DOHH2 (cell line): ENCODE data around the gene EXOSC1.
A peak's percentile ranks its signal among the peaks of the same experiment; 100 is the strongest.

Experiments
- H3F3A ChIP-seq: fragments of 200-600 bp; sonication (generic), shearing (Covaris generic); 2 replicates; pipeline ENCODE4 v1.6.0; 2016; ENCODE audit warnings: antibody characterized with exemption, mild to moderate bottlenecking; ENCODE audit not compliant: control insufficient read depth, insufficient read depth
- H3K27ac ChIP-seq: fragments of 200-600 bp; sonication (generic); 2 replicates; pipeline ENCODE4 v1.5.1; 2014; ENCODE audit warnings: low read depth, mild to moderate bottlenecking, low read length, moderate library complexity
- H3K27me3 ChIP-seq: fragments of 200-600 bp; sonication (generic); 2 replicates; pipeline ENCODE4 v1.6.1; 2014; ENCODE audit warnings: mild to moderate bottlenecking, low read length, mixed read lengths; ENCODE audit not compliant: control insufficient read depth
- H3K36me3 ChIP-seq: fragments of 200-600 bp; sonication (generic); 2 replicates; pipeline ENCODE4 v1.6.1; 2014; ENCODE audit warnings: mild to moderate bottlenecking, low read length, moderate library complexity, mixed read lengths; ENCODE audit not compliant: control insufficient read depth
- H3K4me1 ChIP-seq: fragments of 200-600 bp; sonication (generic); 2 replicates; pipeline ENCODE4 v1.6.1; 2014; ENCODE audit warnings: mild to moderate bottlenecking, low read length, mixed read lengths; ENCODE audit not compliant: control insufficient read depth
- H3K4me2 ChIP-seq: fragments of 200-600 bp; sonication (generic); 2 replicates; pipeline ENCODE4 v1.6.0; 2014; ENCODE audit warnings: mild to moderate bottlenecking, low read length, moderate library complexity
- H3K4me3 ChIP-seq: fragments of 200-600 bp; sonication (generic); 2 replicates; pipeline ENCODE4 v1.5.1; 2014; ENCODE audit warnings: mild to moderate bottlenecking, low read length, mixed read lengths
- H3K79me2 ChIP-seq: fragments of 200-600 bp; sonication (generic); 2 replicates; pipeline ENCODE4 v1.6.1; 2014; ENCODE audit warnings: mild to moderate bottlenecking, low read length, mixed read lengths; ENCODE audit not compliant: control insufficient read depth
- H3K9me2 ChIP-seq: fragments of 200-600 bp; sonication (generic); replicated peaks from 2 replicates; pipeline ENCODE4 v1.6.1; 2014; ENCODE audit warnings: mild to moderate bottlenecking, low read length, mixed read lengths; ENCODE audit not compliant: control insufficient read depth
- H3K9me3 ChIP-seq: fragments of 200-600 bp; sonication (generic); 2 replicates; pipeline ENCODE4 v1.6.1; 2014; ENCODE audit warnings: antibody characterized with exemption, low read length, mixed read lengths; ENCODE audit not compliant: control insufficient read depth, insufficient read depth
- H4K20me1 ChIP-seq: fragments of 200-600 bp; sonication (generic); 2 replicates; pipeline ENCODE4 v1.6.0; 2014; ENCODE audit warnings: low read depth, mild to moderate bottlenecking, antibody characterized with exemption, low read length, moderate library complexity; ENCODE audit not compliant: control insufficient read depth, insufficient read depth
- CTCF ChIP-seq: fragments of 200-600 bp; sonication (generic); IDR thresholded peaks from one replicate; pipeline ENCODE4 v1.5.1; 2014; ENCODE audit warnings: antibody characterized with exemption, mild to moderate bottlenecking, low read depth, low read length; ENCODE audit not compliant: poor library complexity, severe bottlenecking
- EZH2phosphoT487 ChIP-seq: fragments of 200-600 bp; sonication (generic); IDR thresholded peaks from 2 replicates; pipeline ENCODE4 v1.6.1; 2017; ENCODE audit warnings: borderline replicate concordance, mild to moderate bottlenecking, antibody characterized with exemption, low read length, moderate library complexity, mixed read lengths

Gene EXOSC1

GRCh38 chr10:97444212-97444611 lies 1.6 kb downstream of the EXOSC1 start:
- peaks cover 64% of the 10 kb centered on the region for H3K79me2 ChIP-seq
- H3K27ac ChIP-seq: no peak overlapping the region
- peak overlapping the region; percentile 93 for H3K4me2 ChIP-seq
- H3K4me1 ChIP-seq: peaks cover 28% of the 10 kb centered on the region
- 0 out of 2 replicates have a peak, but pooled peaks cover 7% of the 10 kb centered on the region for H4K20me1 ChIP-seq
- H3K36me3 ChIP-seq: peaks cover 47% of the 10 kb centered on the region
- H3K4me3 ChIP-seq: peak overlapping the region; percentile 96
- no peaks in the 10 kb centered on the region for H3K9me2 ChIP-seq
- no peak for TF ChIP-seq CTCF
- no peak for TF ChIP-seq EZH2phosphoT487
- H3F3A ChIP-seq: no peaks in the 10 kb centered on the region
- H3K27me3 ChIP-seq: no peaks in the 10 kb centered on the region
- no peaks in the 10 kb centered on the region for H3K9me3 ChIP-seq

GRCh38 chr10:97442277-97442676 lies 3.5 kb downstream of the EXOSC1 start:
- no peak overlapping the region for H3K4me3 ChIP-seq
- no peak for TF ChIP-seq CTCF
- H3K9me3 ChIP-seq: no peaks in the 10 kb centered on the region
- no peaks in the 10 kb centered on the region for H3K27me3 ChIP-seq
- 0 out of 2 replicates have a peak, but pooled peaks cover 2% of the 10 kb centered on the region for H4K20me1 ChIP-seq
- H3F3A ChIP-seq: no peaks in the 10 kb centered on the region
- no peaks in the 10 kb centered on the region for H3K9me2 ChIP-seq
- H3K4me1 ChIP-seq: peaks cover 19% of the 10 kb centered on the region
- peaks cover 44% of the 10 kb centered on the region for H3K79me2 ChIP-seq
- no peak overlapping the region for H3K4me2 ChIP-seq
- no peak overlapping the region for H3K27ac ChIP-seq
- H3K36me3 ChIP-seq: peaks cover 57% of the 10 kb centered on the region

DNA sequence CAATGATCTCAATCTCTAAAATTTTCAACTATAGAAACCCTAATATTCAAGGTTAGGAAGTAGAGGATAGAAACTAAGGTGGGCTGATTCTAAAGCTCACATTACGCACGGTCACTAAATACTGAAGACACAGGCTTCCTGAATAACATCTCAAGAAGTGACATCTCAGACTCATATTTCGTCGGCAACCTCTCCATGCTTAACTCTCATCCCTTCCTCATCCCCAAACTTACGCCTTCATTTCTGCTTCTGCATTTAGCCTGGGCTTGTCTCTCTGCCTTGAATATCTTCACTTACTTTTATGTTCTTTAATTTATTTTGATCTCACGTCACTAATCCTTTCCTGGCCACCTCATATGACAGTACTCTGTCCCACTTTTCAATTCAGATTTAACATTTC lies 10.6 kb downstream of the EXOSC1 start:
- TF ChIP-seq EZH2phosphoT487: no peak
- TF ChIP-seq CTCF: no peak
- Histone ChIP-seq H4K20me1 (no peaks in the 10 kb centered on the region), H3K4me3 (no peak overlapping the region), H3K9me2 (no peaks in the 10 kb centered on the region), H3K4me2 (no peak overlapping the region), H3K79me2 (peaks cover 13% of the 10 kb centered on the region), H3K27ac (no peak overlapping the region), H3K27me3 (no peaks in the 10 kb centered on the region), H3K36me3 (peaks cover 67% of the 10 kb centered on the region), H3F3A (peaks cover 43% of the 10 kb centered on the region), H3K4me1 (peaks cover 11% of the 10 kb centered on the region; the same call in 1 of the 2 replicates), H3K9me3 (no peaks in the 10 kb centered on the region)
